ENCODE results near the gene SVEP1.
"Not testable (repeated sequence)": the region's sequence is repeated elsewhere in the genome, so short reads cannot be mapped to it uniquely, and the experiment has no call there.

The SVEP1 gene

DNA sequence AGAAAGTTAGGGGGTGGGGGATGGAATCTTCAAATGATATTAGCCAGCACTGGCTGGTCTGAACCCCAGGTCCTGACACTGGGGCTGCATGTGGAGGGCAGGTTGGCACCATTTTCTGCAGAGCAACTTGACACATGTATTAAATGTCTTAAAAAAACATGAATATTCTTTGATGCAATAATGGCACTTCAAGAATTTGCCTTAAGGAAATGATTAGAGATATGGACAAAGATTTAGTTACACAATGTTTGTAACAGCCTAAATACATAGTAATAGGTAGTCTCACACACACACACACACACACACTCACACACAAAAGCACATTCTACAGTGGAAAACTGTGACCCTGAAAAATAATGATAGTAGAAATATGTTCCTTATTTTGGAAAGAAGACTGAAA is 3.6 kb downstream of the SVEP1 start:
- no peak for DNase-seq

DNA sequence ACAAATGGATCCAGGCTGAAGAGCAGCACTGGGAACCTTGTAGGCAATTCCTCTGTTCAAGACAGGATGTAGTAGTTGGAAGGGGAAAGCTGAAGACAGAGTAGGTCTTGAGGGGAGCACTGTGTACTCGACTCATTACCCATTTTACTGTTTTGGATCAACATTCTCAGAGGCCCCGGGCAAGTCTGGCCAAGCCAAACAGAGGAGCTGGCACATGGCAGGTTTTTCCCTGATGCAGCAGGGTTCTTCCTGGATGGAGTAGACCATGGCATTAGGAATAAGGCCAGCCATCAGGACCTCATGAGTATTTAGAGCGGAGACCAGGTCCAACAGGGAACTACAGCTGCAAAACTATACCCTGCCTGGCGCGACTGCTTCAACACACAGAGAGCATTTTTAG is 4.4 kb downstream of the SVEP1 start:
- DNase-seq = no peak

DNA sequence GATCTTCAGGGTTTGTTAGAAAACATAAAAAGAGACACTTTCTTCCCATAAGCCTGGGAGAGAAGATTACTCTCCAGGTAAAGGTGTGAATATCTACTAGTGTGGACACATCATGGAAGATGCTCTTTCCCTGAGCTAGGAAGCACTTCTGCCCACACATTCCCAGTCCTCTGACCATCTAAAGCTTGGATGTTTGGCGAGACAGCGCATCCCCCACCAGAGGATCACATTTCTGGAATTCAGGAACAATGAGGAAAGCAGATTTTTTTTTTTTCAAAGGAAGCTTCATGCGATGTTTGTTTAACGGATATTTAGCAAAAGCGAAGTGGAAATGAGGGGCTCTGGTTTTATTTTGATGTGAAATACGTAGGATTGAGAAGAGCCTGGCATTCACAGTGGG is 6.2 kb downstream of the SVEP1 start:
- DNase-seq = peak; percentile 65

DNA sequence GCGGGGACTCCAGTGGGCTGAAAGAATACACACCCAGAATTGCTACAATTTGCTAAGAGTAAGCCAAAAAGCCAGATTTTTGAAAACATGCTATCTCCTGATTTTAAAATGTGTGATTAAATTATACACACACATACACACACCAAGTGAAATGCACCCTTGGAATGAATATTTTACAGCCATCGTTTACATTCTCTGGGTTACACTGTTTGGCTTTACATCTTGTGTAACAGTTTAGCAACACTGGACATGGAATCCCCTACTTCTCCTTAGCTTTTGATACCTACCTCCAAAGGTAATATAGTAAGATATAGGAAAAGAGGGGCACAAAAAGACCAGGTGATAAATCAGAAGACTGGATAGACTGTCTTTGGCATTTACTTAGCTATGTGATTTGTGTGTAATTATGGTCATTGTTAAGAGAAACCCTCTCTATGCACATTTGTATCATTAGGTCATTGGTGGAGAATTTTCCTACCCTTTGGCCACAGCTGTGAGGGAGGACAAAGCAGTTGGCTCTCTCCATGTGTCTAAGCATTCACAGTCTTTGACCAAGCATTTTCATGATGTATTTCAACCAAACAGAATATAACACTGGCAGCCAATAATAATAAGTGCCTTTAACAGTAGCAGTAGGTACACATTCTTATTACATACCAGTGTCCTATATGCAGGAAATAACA is 7.6 kb downstream of the SVEP1 start:
- no peak for DNase-seq

- no peak for DNase-seq
Observed at GRCh38 chr9:110566156-110566555, 13.4 kb downstream of the SVEP1 start.

DNA sequence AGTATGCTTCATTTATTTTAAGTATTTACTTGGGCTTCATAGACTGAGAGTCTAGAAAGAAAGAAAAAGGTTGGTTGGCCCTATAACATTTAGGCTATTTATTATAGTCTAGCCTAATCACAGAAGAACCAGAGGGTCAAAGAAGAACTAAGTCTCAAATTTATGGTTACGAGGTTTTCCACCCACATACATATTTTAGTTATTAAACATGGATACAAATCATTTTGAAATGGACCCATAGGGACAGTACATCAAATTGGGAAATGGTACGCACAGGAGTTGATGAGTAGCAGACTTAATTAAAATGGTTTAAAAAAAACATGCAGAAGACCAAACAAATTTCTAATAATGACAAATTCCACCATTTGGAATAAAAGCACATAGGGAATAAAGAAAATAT is 17.7 kb downstream of the SVEP1 start:
- no peak for DNase-seq

GRCh38 chr9:110559869-110560268 is 19.7 kb downstream of the SVEP1 start:
- no peak for DNase-seq

DNA sequence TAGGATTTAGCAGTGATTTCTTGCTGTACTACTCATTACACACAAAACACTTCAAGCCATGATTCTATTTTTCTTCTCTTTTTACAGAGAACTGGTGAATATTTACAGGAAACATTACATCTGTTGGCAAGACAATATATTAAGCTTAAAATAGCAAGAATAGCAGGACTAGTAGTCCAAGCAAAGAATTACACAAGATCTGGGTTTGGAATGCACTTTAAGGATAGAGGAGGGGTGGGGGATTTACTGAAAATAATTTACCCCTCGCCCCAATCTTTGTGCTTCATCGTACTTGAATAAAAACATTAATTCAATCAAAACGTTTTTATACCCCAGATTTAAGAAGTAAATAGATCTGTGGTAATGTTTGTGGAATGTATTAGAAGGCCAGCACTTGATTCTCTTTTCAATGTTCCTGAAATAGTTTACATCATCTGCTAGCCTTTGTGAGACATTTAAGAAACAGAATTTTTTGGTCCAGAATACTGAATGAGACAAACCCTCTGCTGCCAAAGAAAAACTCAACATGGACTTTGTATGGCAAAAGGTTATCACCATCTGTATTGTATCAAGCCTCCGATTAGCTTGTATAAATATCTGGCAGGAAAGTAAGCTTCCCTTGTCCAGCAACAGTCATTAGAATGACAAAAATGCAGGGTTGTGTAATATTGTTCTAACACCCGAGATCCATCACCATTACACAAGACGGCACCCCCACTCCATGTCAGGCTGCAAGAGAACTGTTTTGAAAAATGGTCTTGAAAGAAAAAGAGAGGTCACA is 23.8 kb downstream of the SVEP1 start:
- no peak for DNase-seq

GRCh38 chr9:110546411-110546871 is 33.1 kb downstream of the SVEP1 start:
- peak; percentile 69 for DNase-seq

DNA sequence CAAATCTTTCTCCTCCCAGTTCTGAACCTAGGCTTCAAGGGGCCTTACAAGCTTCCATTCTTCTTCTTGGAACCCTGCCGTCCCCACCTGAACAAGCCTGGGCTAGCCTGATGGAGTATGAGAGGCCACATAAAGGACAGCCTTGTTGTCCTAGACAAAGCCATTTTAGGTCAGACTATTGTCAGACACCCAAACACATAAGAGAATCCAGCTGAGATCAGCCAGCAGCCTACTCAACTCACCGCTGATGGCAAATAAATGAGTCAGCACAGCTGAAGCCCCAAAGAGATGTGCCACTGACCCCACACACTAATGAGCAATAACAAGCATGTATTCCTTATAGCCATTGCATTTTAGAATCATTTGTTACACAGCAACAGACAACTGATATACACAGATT is 33.8 kb downstream of the SVEP1 start:
- DNase-seq = no peak

DNA sequence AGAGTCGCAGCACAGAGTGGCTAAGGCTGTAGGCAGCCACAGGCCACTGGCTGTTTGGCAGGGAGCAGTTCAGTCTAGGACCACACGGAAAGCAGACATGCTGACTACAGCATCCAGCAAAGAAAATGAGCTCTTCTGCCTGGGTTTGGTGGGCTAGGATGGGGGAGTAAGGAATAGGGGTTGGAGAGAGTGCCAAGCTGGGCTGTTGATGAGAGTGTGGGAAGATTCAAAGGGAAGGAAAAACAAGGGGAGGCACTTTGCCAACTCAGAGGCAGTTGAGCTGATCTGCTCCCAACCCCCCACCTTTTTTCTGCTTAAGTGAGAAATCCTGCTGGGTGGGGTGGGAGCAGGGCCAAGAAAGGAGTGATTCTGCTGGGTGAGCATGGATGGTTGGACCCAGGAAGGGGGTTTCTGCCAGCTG is 35.9 kb downstream of the SVEP1 start:
- DNase-seq = no peak

- no peak for DNase-seq
Observed at GRCh38 chr9:110541950-110542349, 37.6 kb downstream of the SVEP1 start.

DNA sequence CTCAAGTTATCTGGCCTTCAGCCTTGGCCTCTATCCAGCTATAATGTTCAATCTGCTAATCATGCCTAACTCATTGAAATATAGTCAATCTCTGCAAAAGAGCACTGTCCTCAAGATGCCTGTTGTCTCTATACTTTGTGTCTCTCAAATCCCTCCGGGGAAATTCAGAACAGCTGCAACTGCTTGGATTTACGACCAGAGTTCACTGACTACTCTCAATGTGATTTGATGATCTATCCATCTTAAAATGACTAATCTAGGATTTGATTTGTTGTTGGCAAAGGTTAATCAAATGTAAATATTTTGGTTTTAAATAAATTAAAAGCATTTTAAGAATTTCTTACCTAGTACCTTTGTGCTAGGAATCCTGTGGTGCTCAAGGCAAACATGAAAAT is 40.9 kb downstream of the SVEP1 start:
- DNase-seq = no peak

GRCh38 chr9:110537841-110538646 is 41.5 kb downstream of the SVEP1 start:
- DNase-seq = no peak

DNA sequence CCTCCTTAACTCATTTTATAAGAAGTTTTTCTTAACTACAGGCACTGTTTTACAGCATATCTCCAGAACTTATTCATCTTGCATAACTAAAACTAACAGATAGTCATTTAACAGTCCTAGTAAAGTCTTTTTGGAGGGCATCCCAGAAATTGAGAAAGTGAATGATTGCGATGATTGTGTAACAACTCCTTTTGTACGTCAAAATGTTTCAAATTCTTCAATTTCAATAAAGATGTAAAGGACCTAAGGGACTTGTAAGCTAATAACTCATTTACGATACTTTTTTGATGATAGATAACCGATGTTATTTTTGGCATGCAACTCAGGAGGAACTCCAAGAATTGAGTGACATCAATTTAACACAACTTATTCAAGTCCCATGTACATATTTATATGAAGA is 42.7 kb downstream of the SVEP1 start:
- DNase-seq = no peak

DNA sequence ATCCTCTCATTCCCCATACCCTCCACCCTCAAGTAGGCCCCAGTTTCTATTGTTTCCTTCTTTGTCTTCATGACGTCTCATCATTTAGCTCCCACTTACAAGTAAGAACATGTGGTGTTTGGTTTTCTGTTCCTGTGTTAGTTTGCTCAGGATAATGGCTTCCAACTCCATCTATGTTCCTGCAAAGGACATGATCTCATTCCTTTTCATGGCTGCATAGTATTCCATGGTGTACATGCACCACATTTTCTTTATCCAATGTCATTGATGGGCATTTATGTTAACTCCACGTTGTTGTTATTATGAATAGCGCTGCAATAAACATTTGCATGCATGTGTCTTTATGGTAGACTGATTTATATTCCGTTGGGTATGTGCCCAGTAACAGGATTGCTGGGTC is 45.4 kb downstream of the SVEP1 start:
- not testable (repeated sequence) for DNase-seq

GRCh38 chr9:110532908-110533665 is 46.5 kb downstream of the SVEP1 start:
- DNase-seq = no peak

- DNase-seq = no peak
Observed at GRCh38 chr9:110531776-110532175, 47.8 kb downstream of the SVEP1 start.

- not testable (repeated sequence) for DNase-seq
Observed at GRCh38 chr9:110531241-110531640, 48.3 kb downstream of the SVEP1 start.

- no peak for DNase-seq
Observed at GRCh38 chr9:110528645-110529044, 50.9 kb downstream of the SVEP1 start.

GRCh38 chr9:110526426-110526825 is 53.1 kb downstream of the SVEP1 start:
- DNase-seq = no peak

GRCh38 chr9:110521206-110521605 is 58.3 kb downstream of the SVEP1 start:
- no peak for DNase-seq

All from islet precursor cell (in vitro differentiated cells).